Panc1 (cell line): Measurements from ENCODE around the gene ADD1.

Source experiments
- POLR2AphosphoS5 ChIP-seq: IDR thresholded peaks from 2 replicates; pipeline ENCODE4 v1.6.1; 2012; ENCODE audit warnings: mild to moderate bottlenecking, low read depth, low read length, moderate library complexity
- TF ChIP-seq, protein P1 (sequence below): fragments of 450-650 bp; IDR thresholded peaks from 2 replicates; pipeline ENCODE4 v1.5.1; 2017; ENCODE audit warnings: mild to moderate bottlenecking

DNA sequence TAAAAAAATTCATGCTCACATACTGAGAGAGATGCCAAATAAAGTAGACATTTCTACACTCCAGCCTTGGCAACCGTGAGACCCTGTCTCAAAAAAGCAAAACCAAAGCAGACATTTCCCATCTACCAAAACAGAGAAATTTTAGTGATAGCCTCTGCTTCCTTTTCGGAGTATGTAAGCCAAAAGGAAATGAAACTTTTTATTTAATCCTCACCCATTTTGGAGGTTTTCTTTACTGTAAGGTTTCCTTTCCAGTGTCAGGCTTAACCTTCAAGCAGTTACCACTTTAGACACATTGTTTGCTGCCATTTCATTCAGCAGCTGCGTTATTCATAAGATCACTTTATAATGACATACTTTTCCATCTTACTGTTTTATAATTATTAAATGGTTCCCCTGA, 15.9 kb downstream of the ADD1 start:
- no peak for TF ChIP-seq POLR2AphosphoS5
- TF ChIP-seq, protein P1, sequence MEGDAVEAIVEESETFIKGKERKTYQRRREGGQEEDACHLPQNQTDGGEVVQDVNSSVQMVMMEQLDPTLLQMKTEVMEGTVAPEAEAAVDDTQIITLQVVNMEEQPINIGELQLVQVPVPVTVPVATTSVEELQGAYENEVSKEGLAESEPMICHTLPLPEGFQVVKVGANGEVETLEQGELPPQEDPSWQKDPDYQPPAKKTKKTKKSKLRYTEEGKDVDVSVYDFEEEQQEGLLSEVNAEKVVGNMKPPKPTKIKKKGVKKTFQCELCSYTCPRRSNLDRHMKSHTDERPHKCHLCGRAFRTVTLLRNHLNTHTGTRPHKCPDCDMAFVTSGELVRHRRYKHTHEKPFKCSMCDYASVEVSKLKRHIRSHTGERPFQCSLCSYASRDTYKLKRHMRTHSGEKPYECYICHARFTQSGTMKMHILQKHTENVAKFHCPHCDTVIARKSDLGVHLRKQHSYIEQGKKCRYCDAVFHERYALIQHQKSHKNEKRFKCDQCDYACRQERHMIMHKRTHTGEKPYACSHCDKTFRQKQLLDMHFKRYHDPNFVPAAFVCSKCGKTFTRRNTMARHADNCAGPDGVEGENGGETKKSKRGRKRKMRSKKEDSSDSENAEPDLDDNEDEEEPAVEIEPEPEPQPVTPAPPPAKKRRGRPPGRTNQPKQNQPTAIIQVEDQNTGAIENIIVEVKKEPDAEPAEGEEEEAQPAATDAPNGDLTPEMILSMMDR = no peak
